Astrocyte of the spinal cord (primary cell): Measurements from ENCODE around the gene DUS1L.

Experiments
- DNase-seq: peaks from one replicate; pipeline ENCODE4 v3.0.0; 2011; ENCODE audit warnings: low read depth, low spot score
- H3K4me3 ChIP-seq: 2 replicates; pipeline ENCODE4 v1.5.1; 2011; ENCODE audit warnings: low read depth, mild to moderate bottlenecking, low read length, moderate library complexity
- CTCF ChIP-seq: IDR thresholded peaks from 2 replicates; pipeline ENCODE4 v1.5.1; 2012; ENCODE audit warnings: low read depth, mild to moderate bottlenecking, low read length, inconsistent platforms
- in situ Hi-C: cut with HindIII; loops from 2 replicates; pipeline ENCODE4 v1.10.0; 2017; ENCODE audit warnings: low sequenced_read_pairs

Gene DUS1L

GRCh38 chr17:82088838-82089722 is 23.5 kb upstream of the DUS1L start:
- in situ Hi-C loops = no loop called here
- H3K4me3 ChIP-seq = no peak overlapping the region
- TF ChIP-seq CTCF = no peak
- no peak for DNase-seq

GRCh38 chr17:82087961-82088837 is 22.6 kb upstream of the DUS1L start:
- no peak overlapping the region for H3K4me3 ChIP-seq

GRCh38 chr17:82086941-82087906 is 21.6 kb upstream of the DUS1L start:
- in situ Hi-C loops = no loop called here

More at GRCh38 chr17:82087961-82088837, 22.6 kb upstream of the DUS1L start:
- in situ Hi-C loops = no loop called here
- TF ChIP-seq CTCF = no peak
- DNase-seq = no peak

GRCh38 chr17:82085931-82086764 is 20.5 kb upstream of the DUS1L start:
- in situ Hi-C loops = no loop called here
- DNase-seq = no peak
- TF ChIP-seq CTCF = no peak
- no peak overlapping the region for H3K4me3 ChIP-seq

More at GRCh38 chr17:82086941-82087906, 21.6 kb upstream of the DUS1L start:
- no peak overlapping the region for H3K4me3 ChIP-seq
- TF ChIP-seq CTCF = no peak
- DNase-seq = no peak

GRCh38 chr17:82085031-82085861 is 19.6 kb upstream of the DUS1L start:
- H3K4me3 ChIP-seq = no peak overlapping the region

More at GRCh38 chr17:82085031-82085861, 19.6 kb upstream of the DUS1L start:
- DNase-seq = no peak
- in situ Hi-C loops = no loop called here
- no peak for TF ChIP-seq CTCF
